Muscle of back (tissue), 11 donors: ENCODE data around the gene DDX54. TPM values are rescaled to one million over a fixed set of nuclear protein-coding genes. Genes with fewer than 3 reads are reported as not detected.
"Not testable (repeated sequence)": the region's sequence is repeated elsewhere in the genome, so short reads cannot be mapped to it uniquely, and the experiment has no call there.

Experiments
- DNase-seq, 3 donors: peaks; one replicate each; pipeline versions ENCODE4 v3.0.0 to v3.0.0-alpha.2; 2013
- polyA plus RNA-seq, 10 donors: library from polyadenylated mRNA; unstranded; fragments of 120-200 nt; gene quantifications; one replicate each; pipeline ENCODE4 v1.2.1, GENCODE V29; 2013; ENCODE audit not compliant: insufficient read length in 10 of 10

Gene DDX54
- polyA plus RNA-seq, 10 donors: 41.8 to 75.7 (median 51.7) TPM

DNA sequence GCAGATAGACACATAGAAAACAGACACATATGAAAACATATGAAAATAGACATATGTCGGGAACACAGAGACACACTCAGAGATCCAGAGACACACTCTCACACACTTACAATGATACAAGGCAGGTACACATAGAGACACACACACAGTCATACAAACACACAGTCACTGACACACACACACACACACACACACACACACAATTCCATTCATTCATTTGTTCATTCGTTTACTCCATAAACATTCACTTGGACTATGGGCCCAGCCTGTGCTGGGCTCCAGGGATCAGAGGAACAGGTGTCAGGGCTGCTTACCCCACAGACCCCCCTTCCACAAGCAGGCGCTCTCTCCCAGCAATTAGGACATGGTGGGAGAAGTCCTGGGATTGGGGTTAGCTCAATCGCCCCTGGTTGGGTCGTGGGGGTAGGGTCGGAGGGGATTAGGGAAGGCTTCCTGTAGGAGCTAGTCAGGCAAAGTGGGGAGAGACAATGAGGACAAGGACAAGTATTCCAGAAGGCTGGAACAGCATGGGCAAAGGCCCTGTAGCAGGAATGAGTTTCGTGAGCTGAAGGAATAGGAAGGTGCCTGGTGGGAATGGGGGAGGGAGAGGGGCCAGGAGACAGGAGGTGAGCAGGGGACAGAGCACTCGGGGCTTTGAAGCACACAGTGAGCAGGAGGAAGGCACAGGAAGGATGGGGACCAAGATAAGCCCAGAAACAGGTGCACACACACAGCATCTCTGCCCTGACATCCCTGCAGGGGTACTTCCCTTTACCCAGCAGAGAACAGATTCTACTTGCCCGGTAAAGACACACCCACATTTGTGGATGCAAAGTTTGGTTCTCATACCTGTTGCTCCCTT, 56.2 kb downstream of the DDX54 start:
- no peak for DNase-seq

DNA sequence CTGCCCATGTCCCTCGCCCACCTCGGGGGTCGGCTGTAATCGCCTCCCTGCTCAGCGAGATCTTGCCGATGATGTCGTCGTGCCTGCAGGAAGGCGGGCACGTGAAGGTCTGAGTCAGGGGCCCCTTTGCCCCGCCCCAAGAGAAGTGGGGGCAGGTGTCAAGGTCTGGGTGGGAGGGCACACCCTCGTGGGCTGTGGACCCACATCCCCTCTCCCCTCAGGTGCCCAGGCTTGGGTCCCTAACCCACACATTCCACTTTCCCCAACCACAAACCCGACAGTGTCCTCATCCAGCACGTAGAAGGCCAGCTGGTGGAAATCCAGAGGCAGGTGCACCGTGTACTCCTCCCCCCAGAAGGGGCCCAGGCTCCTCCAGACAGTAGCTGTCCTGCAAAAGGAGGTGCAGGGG, 57.5 kb downstream of the DDX54 start:
- DNase-seq: no peak

DNA sequence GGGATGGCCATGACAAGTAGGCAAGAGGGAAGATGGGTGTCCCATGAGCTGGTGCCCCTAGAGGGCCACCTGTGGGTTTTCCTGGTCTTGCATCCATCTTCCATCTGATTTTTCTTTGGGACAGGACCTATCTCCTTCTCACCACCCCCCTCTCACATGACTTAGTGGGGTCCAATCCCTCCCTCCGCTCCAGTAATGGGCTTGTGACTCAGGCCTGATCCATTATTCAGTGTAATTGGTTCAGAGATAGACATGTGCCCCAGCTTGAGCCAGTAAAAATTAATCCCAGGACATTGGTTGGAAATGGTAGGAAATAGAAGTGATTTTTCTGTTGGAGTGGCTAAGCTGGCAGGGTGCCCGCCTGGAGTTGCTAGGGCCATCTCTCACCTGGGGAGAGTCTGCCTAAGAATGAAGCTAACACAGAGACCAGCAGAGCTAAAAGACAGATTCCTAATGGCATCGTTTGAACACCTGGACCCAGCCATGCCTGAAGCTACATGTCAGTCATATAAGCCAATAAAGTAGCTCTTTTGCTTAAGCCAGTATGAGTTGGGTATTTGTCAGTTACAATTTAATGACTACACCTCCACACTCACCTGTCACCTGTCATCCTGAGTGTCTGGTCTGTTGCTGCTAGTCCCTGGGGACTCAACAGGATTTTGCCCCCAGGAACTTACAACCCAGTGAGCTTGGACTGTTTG, 64.5 kb downstream of the DDX54 start:
- DNase-seq: no peak

DNA sequence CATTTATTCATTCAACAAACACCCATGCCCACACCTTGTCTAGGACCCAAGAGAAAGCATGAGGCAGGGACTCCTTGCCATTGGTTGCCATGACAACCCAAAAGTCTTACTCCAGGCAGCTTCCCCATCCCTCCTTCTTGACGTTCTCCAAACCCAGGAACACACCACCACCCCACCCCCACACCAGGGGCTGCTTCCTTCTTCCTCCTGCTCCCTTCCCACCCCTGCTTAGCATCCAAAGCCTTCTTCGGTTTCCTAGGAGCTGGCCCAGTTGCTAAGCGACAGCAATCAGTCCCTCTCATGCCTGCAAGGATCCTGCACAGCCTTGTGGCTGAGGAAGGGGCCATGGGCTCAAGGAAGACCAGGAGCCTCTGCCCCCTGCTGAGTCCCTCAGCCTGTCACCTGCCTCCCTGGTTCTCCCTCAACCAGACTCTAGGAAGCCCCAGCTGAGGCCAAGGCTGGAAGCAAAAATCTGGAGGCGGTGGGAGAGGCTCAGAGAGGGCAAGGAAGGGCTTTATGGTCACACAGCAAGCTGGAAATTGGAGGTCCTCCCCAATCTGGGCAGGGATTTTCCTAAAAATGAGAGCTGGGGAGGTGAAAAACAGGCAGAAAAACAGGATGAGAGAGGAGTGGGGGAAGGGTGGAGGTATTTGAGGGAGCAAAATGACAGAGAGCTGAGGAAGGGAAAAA, 65.2 kb downstream of the DDX54 start:
- DNase-seq: no peak

DNA sequence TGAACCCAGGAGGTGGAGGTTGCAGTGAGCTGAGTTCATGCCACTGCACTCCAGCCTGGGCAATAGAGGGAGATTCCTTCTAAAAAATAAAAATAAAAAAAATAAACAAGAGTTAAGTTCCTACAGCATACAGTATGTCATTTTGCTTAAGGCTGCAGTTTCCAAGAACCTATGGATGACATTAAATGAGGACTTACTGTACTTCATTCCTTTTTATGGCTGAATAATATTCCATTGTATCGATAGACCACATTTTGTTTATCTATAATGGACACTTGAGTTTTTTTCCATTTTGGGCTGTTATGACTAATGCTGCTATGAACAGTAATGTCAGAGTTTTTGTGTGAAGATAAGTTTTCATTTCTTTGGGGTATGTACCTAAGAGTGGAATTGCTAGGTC, 67.1 kb downstream of the DDX54 start:
- DNase-seq: no peak

DNA sequence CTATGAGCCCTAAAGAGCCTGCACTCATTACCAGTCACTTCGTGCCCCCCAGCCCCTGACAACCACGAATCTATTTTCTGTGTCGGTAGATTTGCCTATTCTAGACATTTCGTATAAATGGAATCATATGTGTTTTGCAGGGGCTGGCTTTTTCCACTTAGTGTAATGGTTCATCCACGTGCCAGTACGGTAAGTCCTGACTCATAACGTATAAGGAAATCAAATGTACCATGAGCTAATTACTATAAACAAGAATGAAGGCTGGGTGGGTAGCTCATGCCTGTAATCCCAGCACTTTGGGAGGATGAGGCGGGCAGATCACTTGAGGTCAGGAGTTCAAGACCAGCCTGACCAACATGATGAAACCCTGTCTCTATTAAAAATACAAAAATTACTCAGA, 67.6 kb downstream of the DDX54 start:
- DNase-seq: not testable (repeated sequence)

DNA sequence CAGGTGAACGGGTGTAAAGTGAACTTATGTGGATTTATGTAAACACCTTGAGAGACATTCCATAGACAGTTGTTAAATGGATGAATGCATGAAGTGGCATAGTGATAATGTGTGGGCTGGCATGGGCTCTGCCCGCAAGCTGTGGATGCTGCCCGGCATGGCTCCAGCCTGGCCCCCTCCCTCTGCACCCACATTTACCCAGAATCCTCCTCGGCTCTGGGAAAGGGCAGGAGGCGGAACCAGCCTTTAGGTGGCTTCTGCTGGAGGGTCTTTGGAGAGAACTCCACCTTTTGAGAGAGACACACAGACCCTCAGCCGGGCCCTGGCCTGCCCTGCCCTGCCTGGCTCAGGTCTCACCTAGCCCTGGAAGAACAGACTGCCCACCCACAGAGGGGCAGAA, 68.4 kb downstream of the DDX54 start:
- no peak for DNase-seq

DNA sequence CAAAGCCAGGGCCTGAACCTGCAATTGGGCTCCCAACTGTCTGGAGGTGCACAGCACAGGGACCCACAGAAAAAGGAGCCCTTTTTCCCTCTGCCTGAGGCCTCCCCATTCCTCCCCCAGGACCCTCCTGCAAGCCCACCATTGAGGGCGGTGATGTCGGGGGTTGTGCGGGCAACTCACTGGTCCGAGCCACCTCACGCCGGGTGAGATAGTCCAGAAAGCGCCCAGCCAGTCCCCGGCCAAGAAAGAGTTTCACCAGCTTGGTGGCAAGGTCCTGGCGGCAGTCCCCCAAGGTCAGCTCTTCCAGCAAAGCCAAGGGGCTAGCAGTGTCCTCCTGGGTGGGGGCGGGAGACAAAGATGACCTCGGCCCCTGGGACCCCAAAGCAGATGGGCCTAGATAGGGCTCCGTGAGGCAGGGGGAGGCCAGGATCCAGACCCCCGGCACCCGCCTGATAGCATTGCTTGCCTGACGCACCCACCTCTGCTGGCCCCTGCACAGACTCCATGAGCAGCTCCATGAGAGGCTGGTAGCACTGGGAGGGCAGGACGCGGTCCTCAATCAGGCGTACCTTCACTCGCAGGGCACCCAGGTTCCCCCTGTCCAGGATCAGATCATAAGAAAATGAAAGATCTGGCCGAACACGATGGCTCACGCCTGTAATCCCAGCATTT, 69.7 kb downstream of the DDX54 start:
- no peak for DNase-seq

DNA sequence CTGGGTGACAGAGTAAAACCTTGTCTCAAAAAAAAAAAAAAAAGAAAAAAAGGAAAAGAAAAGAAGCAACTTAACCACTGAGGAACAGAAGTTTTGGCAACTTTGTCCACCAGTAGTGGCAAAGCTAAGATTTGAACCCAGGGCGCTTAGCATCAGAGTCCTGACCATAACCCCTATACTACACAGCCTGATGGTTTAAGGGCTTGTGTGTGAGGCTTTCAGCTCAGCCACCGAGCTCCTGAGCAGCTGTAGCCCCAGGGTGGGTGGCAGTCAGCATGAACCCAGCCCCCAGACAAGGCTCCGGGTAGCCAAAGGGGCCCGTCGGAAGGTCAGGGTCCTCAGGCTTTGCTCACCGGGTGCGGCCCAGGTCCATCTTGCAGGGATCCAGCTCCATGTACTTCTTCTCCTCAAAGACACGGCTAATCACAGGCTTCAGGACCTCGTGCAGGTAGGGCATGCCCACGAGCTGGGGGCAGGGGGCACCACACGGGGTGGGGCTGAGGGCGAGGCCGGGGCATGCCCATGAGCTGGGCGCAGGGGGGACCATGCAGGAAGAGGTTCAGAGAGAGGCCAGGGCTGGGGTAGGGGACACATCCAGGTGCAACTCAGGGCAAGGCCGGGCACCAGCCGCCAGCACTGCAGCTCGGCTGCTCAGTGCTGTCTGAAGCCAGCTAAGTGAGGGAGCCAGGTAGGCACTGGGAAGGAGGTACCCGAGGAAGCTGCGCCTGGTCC, 70.7 kb downstream of the DDX54 start:
- DNase-seq: no peak

DNA sequence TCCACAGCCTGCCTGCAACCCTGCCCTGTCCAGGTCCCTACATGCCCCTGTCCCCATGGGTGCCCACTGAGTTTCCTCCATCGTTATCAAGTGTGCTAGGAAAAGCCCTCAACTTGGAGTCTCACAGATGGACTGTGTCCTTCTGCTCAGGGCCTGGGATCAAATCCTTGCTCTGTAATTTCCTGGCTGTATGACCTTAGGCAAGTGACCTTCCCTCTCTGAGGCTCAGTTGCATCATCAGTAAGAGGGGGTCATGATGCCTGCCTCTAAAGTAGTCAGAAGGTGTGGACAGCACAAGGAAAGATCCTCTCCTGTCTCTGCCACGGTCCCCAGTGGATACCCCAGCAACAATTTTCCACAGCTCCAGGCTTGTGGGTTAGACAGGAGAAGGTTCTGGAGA, 71.9 kb downstream of the DDX54 start:
- no peak for DNase-seq

DNA sequence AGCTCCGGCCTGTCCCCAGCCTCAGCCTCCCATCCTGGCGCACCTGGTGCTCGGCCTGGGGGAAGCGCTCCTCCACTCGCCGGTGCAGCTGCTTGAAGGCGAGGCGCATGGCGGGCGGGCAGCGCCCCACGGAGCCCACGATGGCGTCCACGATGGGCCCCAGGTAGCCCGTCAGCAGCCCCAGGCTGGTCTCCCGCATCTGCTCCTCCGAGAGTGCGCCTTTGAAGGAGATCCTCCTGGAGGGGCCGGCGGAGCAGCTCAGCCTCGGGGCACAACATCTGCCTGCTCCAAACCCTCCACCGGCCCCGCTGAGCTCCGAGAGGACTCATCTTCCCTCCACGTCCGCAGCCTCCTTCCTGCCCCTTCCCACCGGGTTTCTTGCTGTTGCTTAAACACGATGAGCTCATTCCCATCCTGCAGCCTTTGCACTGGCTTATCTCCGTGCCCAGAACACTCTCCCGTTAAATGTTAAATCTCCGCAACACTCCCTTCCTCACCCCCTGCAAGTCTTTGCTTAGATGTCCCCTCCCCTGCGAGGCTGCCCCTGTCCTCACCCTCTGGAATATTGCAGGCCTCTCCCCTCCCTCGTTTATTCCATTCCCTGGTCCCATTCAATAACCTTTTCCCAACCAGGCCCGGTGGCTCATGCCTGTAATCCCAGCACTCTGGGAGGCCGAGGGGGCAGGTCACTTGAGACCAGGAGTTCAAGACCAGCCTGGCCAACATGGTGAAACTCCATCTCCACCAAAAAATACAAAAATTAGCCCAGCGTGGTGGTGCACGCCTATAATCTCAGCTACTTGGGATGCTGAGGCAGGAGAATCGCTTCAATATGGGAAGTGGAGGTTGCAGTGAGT, 73.0 kb downstream of the DDX54 start:
- no peak for DNase-seq

DNA sequence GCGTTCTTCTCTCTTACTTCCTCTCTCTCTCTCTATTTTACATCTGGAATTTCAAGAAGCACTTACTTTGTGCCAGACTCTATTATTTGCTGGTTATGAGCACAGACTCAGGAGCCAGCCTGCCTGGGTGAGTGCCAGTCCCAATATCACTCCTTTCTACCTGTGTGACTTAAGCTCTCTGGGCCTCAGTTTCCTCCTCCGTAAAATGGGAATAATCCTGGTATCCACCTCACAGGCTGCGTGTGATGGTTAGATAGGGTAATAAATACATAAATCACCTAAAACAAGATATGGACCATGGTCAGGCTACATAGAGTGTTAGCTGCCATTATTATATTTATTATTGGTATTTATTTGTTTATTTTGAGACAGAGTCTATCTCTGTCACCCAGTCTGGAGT, 74.0 kb downstream of the DDX54 start:
- DNase-seq: no peak

DNA sequence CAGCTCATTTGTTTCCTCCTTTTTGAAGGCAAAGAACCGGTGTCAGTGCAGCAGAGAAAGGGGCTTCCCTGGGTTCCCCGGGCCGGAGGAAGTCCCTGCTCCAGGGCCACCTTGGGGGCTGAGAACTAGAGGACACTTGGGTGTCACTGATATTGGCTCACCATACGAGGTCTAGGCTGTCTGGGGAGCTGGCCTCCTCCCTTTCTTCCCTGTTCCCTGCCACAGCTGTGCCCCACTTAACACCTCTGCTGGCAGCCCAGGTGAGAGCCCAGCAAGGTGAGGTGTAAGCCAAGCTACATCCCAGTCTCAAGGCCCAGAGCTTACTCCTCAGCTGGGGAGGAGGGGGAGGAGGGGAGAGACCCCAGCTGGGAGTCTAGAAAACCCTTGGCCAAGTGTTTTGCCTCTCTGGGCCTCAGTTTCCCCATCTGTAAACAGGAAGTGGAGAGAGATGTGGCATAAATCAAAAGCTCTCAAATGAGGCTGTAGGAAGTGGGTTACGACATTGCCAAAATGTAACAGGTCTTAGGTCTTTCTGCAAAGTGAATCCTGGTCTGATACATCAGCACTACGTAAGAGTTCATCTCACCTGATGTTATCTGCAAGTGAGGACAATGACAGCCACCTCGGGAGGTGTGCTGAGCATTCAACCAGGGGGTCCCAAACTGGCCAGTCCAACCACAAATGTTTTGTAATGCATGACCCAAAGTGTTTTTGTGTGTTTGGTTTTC, 75.2 kb downstream of the DDX54 start:
- no peak for DNase-seq

DNA sequence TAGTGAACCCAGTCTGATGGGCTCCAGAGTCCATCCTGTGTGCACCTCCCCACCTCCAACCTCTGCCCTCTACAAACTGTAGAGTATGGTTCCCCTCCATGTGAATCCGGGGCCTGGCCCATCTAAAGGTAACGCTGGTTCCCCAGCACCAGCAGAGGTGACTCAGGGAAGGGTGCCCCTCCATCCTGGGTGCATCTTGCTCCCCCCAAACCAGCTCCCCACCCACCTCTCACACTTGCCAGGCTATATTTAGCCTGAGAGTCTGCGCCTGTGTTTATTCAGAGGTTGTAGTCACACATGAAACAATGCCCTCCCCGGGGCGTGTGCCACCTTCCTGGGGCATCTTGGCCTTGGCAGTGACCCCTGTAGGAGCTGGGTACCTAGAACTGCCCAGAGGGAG, 75.9 kb downstream of the DDX54 start:
- DNase-seq: no peak

DNA sequence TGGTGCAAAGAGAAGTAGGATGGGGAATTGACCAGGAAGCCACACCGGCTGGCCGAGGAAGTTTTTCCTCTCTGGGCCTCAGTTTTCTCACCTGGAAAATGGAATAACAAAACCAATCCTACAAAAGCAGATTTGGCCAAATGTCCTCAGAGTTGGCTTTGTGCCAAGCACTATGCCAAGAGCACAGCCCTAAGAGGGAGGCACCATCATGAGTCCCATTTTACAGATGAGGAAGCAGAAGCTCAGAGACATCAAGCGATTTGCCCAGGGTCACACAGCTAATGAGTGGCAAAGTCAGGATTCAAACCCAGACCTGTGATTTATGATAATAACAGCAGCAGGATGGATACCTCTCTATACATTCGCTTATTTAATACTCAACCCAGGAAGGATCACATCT, 77.0 kb downstream of the DDX54 start:
- DNase-seq: no peak
